Stimulated activated CD4-positive, alpha-beta T cell treated with anti-CD3 and anti-CD28 coated beads, Interleukin-12 subunit alpha, Interleukin-12 subunit beta, amount 100 ng/mL, for 4 hours (primary cell): ENCODE results near the gene GPR17.

Source experiments
- DNase-seq: peaks from one replicate; pipeline ENCODE4 v3.0.0-alpha.2; 2020

Gene GPR17

GRCh38 chr2:127645395-127646291 lies at the start of gene GPR17:
TSS of gene GPR17 (plus strand) at chr2:127646153. CDS start at chr2:127650736, 4,583 bp downstream.
- no peak for DNase-seq

- no peak for DNase-seq
Measured at GRCh38 chr2:127596311-127597045, 49.5 kb upstream of the GPR17 start.

GRCh38 chr2:127597046-127597983 lies 48.6 kb upstream of the GPR17 start:
- DNase-seq = no peak

- no peak for DNase-seq
Measured at GRCh38 chr2:127597984-127598380, 48.0 kb upstream of the GPR17 start.

GRCh38 chr2:127598711-127599110 lies 47.2 kb upstream of the GPR17 start:
- DNase-seq = no peak

- no peak for DNase-seq
Measured at GRCh38 chr2:127599211-127599610, 46.7 kb upstream of the GPR17 start.

GRCh38 chr2:127604986-127605385 lies 41.0 kb upstream of the GPR17 start:
- no peak for DNase-seq

- DNase-seq = no peak
Measured at GRCh38 chr2:127605691-127606263, 40.2 kb upstream of the GPR17 start.

GRCh38 chr2:127606625-127607398 lies 39.1 kb upstream of the GPR17 start:
- no peak for DNase-seq

GRCh38 chr2:127607399-127607908 lies 38.5 kb upstream of the GPR17 start:
- no peak for DNase-seq

- DNase-seq = no peak
Measured at GRCh38 chr2:127608061-127609030, 37.6 kb upstream of the GPR17 start.

- no peak for DNase-seq
Measured at GRCh38 chr2:127609031-127609751, 36.8 kb upstream of the GPR17 start.

- DNase-seq = no peak
Measured at GRCh38 chr2:127609818-127610217, 36.1 kb upstream of the GPR17 start.

GRCh38 chr2:127610561-127610960 lies 35.4 kb upstream of the GPR17 start:
- no peak for DNase-seq

GRCh38 chr2:127611076-127611925 lies 34.7 kb upstream of the GPR17 start:
- DNase-seq = no peak

GRCh38 chr2:127612111-127612822 lies 33.7 kb upstream of the GPR17 start:
- no peak for DNase-seq

- no peak for DNase-seq
Measured at GRCh38 chr2:127614246-127614645, 31.7 kb upstream of the GPR17 start.

- DNase-seq = no peak
Measured at GRCh38 chr2:127614731-127615130, 31.2 kb upstream of the GPR17 start.
